GM12878 (cell line): ENCODE data around the gene SH3BP5. TPM values are rescaled to one million over a fixed set of nuclear protein-coding genes. Genes with fewer than 3 reads are reported as not detected.
"Not testable (repeated sequence)": the region's sequence is repeated elsewhere in the genome, so short reads cannot be mapped to it uniquely, and the experiment has no call there.

Experiments
- ATAC-seq: fragments of 200-7000 bp; cut with Tn5 transposase; 3 replicates; pipeline ENCODE4 v1.9.1; 2020; ENCODE audit warnings: mild to moderate bottlenecking, moderate library complexity
- BruUV-seq: library from RNA; stranded (reverse); fragments of 400-500 nt; replicated peaks from 2 replicates; lab custom pipeline; 2021; lab: Mats Ljungman, UMichigan
- CTCF ChIA-PET: fragments of 300-600 bp; sonication (Branson Sonifier 250); formaldehyde crosslinking; extraction: SDS; loops from one replicate; lab custom pipeline; 2021; ENCODE audit warnings: inconsistent platforms; lab: Yijun Ruan, JAX
- POLR2A ChIA-PET: fragments of 350-600 bp; formaldehyde crosslinking; extraction: SDS; loops from one replicate; lab custom pipeline; 2021; ENCODE audit warnings: inconsistent platforms; lab: Charles Lee
- RAD21 ChIA-PET: fragments of 300-600 bp; sonication (Branson Sonifier 250); formaldehyde crosslinking; loops from one replicate; lab custom pipeline; 2023; ENCODE audit warnings: antibody characterized with exemption; ENCODE audit not compliant: unreplicated experiment; lab: Charles Lee
- SMC1A ChIA-PET: fragments of 300-600 bp; sonication (Branson Sonifier 250); formaldehyde crosslinking; loops from one replicate; lab custom pipeline; 2023; ENCODE audit not compliant: unreplicated experiment, uncharacterized antibody; lab: Charles Lee
- DNase-seq: peaks from one replicate; pipeline ENCODE4 v3.0.0-alpha.2; 2011; ENCODE audit warnings: low read depth, low spot score
- FAIRE-seq: peaks from 3 replicates; lab custom pipeline; 2011; peaks lifted over from hg19 to GRCh38; lab: Jason Lieb, UNC
- H2AFZ ChIP-seq: 2 replicates; pipeline ENCODE4 v1.6.0; 2011; ENCODE audit warnings: low read depth, low read length, control low read depth; ENCODE audit not compliant: control insufficient read depth
- H3K27ac ChIP-seq: 2 replicates; pipeline ENCODE4 v1.5.1; 2011; ENCODE audit warnings: control low read depth; ENCODE audit not compliant: control insufficient read depth, insufficient read depth
- H3K27me3 ChIP-seq, 2 experiments: replicated peaks in 1 of 2; 2 replicates each; pipeline versions ENCODE4 v1.6.0 to v1.6.1; 2011; ENCODE audit warnings: low read length in 1 of 2; ENCODE audit not compliant: control insufficient read depth in 2 of 2, insufficient read depth in 2 of 2
- H3K36me3 ChIP-seq, 2 experiments: 2 replicates each; pipeline ENCODE4 v1.5.1; 2011; ENCODE audit warnings: low read length in 1 of 2; ENCODE audit not compliant: control insufficient read depth in 2 of 2, insufficient read depth in 2 of 2
- H3K4me1 ChIP-seq: 2 replicates; pipeline ENCODE4 v1.6.1; 2011; ENCODE audit warnings: mild to moderate bottlenecking, low read length, moderate library complexity, mixed read lengths; ENCODE audit not compliant: control insufficient read depth, insufficient read depth
- H3K4me2 ChIP-seq: 2 replicates; pipeline ENCODE4 v1.6.0; 2011; ENCODE audit warnings: control low read depth; ENCODE audit not compliant: control insufficient read depth, insufficient read depth
- H3K4me3 ChIP-seq: fragments of 200-600 bp; sonication (generic); 2 replicates; pipeline ENCODE4 v1.5.1; 2016
- H3K79me2 ChIP-seq: 2 replicates; pipeline ENCODE4 v1.6.0; 2011; ENCODE audit warnings: low read length; ENCODE audit not compliant: control insufficient read depth, insufficient read depth
- H3K9ac ChIP-seq: 2 replicates; pipeline ENCODE4 v1.8.0; 2011; ENCODE audit warnings: low read length, control low read depth, mixed read lengths; ENCODE audit not compliant: control insufficient read depth, insufficient read depth
- H3K9me3 ChIP-seq: replicated peaks from 3 replicates; pipeline ENCODE4 v1.5.1; 2011; ENCODE audit warnings: mild to moderate bottlenecking, low read length; ENCODE audit not compliant: control insufficient read depth, insufficient read depth
- H4K20me1 ChIP-seq: 2 replicates; pipeline ENCODE4 v1.6.0; 2011; ENCODE audit not compliant: control insufficient read depth, insufficient read depth
- BACH1 ChIP-seq: fragments of 450-650 bp; IDR thresholded peaks from 2 replicates; pipeline ENCODE4 v1.6.1; 2017; ENCODE audit warnings: mild to moderate bottlenecking, borderline replicate concordance
- CBX5 ChIP-seq: sonication (generic); IDR thresholded peaks from 2 replicates; pipeline ENCODE4 v1.6.1; 2016; ENCODE audit warnings: low read depth, moderate library complexity, mild to moderate bottlenecking, inconsistent platforms
- EGR1 ChIP-seq, 2 experiments: IDR thresholded peaks; 1 replicate in 1 of 2; 2 replicates in 1 of 2; pipeline ENCODE4 v1.6.1; 2011 to 2012; ENCODE audit warnings: low read depth in 2 of 2, low read length in 2 of 2, borderline replicate concordance in 1 of 2, mild to moderate bottlenecking in 1 of 2, moderate library complexity in 1 of 2
- EP300 ChIP-seq, 2 experiments: fragments of 150-350 bp in 1 of 2; IDR thresholded peaks; 2 replicates each; pipeline ENCODE4 v1.6.1; 2011 to 2012; ENCODE audit warnings: low read depth in 2 of 2, low read length in 2 of 2, borderline replicate concordance in 1 of 2, improper control_type of control experiment in 1 of 2, inconsistent platforms in 1 of 2; ENCODE audit not compliant: control insufficient read depth in 1 of 2
- HDAC6 ChIP-seq: fragments of 200-600 bp; sonication (generic); IDR thresholded peaks from one replicate; pipeline ENCODE4 v1.8.0; 2017; ENCODE audit warnings: antibody characterized with exemption; ENCODE audit not compliant: unreplicated experiment
- IKZF1 ChIP-seq: fragments of 450-650 bp; conservative IDR thresholded peaks from 2 replicates; pipeline ENCODE4 v1.6.1; 2017; ENCODE audit warnings: antibody characterized with exemption, mild to moderate bottlenecking
- IRF4 ChIP-seq: IDR thresholded peaks from 2 replicates; pipeline ENCODE4 v1.6.1; 2011; ENCODE audit warnings: low read depth, low read length
- NFIC ChIP-seq: IDR thresholded peaks from 2 replicates; pipeline ENCODE4 v1.6.1; 2012; ENCODE audit warnings: low read depth, mild to moderate bottlenecking, inconsistent platforms, low read length, moderate library complexity
- POLR2A ChIP-seq: IDR thresholded peaks from 2 replicates; pipeline ENCODE4 v1.6.1; 2011; ENCODE audit warnings: low read depth, mild to moderate bottlenecking, low read length
- ZBTB40 ChIP-seq: fragments of 450-650 bp; IDR thresholded peaks from 2 replicates; pipeline ENCODE4 v1.6.1; 2016; ENCODE audit warnings: mild to moderate bottlenecking, moderate library complexity, borderline replicate concordance
- ZSCAN29 ChIP-seq: fragments of 450-650 bp; IDR thresholded peaks from 2 replicates; pipeline ENCODE4 v1.6.1; 2017; ENCODE audit warnings: mild to moderate bottlenecking, moderate library complexity
- WGBS: methylation state at CpG from one replicate; pipeline ENCODE4 v1.1.6; 2016; ENCODE audit warnings: low lambda C conversion rate; ENCODE audit not compliant: insufficient replicate concordance, insufficient coverage; ENCODE audit errors: missing lambda C conversion rate; 5-methylcytosine and 5-hydroxymethylcytosine counted together
- in situ Hi-C: fragments of 300-500 bp; cut with MboI; formaldehyde crosslinking; loops from 9 replicates; pipeline ENCODE4 v1.14.3; 2018; ENCODE audit warnings: mixed read lengths
- intact Hi-C: fragments of 100-400 bp; cut with micrococcal nuclease; formaldehyde crosslinking; loops from one replicate; pipeline ENCODE4 v1.14.2; 2022; ENCODE audit not compliant: unreplicated experiment
- polyA plus RNA-seq, 11 experiments: library from polyadenylated mRNA; depleted of rRNA in 4 of 11; unstranded in 6 of 11; stranded (reverse) in 5 of 11; fragments of >200 nt; fragmentation: Nextera tagmentation in 4 of 11; fragmentation: Illumina TruSeq in 1 of 11; extraction: Ambion mirVana in 4 of 11; extraction: Trizol in 1 of 11; gene quantifications; 1 replicate in 1 of 11; 2 replicates in 10 of 11; pipeline versions ENCODE4 v1.2.1 to v1.2.3, GENCODE V29; 2011 to 2016; ENCODE audit warnings: inconsistent platforms in 2 of 11, missing spikeins in 2 of 11, low read depth in 1 of 11
- total RNA-seq, 4 experiments: library from RNA; depleted of rRNA in 3 of 4; stranded (reverse); fragments of >200 nt in 3 of 4; fragmentation: Illumina TruSeq in 1 of 4; extraction: Trizol in 1 of 4; gene quantifications; 2 replicates each; pipeline versions ENCODE4 v1.2.1 to v1.2.3, GENCODE V29; 2013 to 2021

SH3BP5 gene
- total and polyA plus RNA-seq, 10 of the 15 experiments (the other 5 are each of a cell fraction or from before 2014, with no cell fraction given): 14.9 to 87.5 (median 43.7) TPM

GRCh38 chr3:15367059-15367458, 34.7 kb upstream of the SH3BP5 start (continued):
- TF ChIP-seq EGR1 (IDR thresholded peaks at IDR 0.05; ENCODE audit: borderline replicate concordance in 1 of 2, low read depth in 2 of 2, low read length in 2 of 2) (no peak), ZSCAN29 (no peak), EP300 (IDR thresholded peaks at IDR 0.05; ENCODE audit: borderline replicate concordance in 1 of 2, control insufficient read depth in 1 of 2, low read depth in 2 of 2, low read length in 2 of 2) (0 out of 4 replicates have a peak, but pooled peaks of 1 of the 2 experiments have one; percentile 33), BACH1 (no peak), ZBTB40 (peak; percentile 27; the same call in 1 of the 2 replicates), POLR2A (no peak), HDAC6 (no peak), CBX5 (no peak), IRF4 (peak; percentile 52; the same call in 1 of the 2 replicates), NFIC (peak; percentile 58; the same call in 1 of the 2 replicates), IKZF1 (peak; percentile 48)
- TF ChIP-seq, all 136 proteins: peak for 8

GRCh38 chr3:15364078-15364477, 31.7 kb upstream of the SH3BP5 start:
- not testable (repeated sequence) for H3K4me2 ChIP-seq, DNase-seq, H3K79me2 ChIP-seq, H3K27ac ChIP-seq, H3K9ac ChIP-seq, H3K36me3 ChIP-seq, H3K27me3 ChIP-seq, H3K4me3 ChIP-seq, BruUV-seq, FAIRE-seq, H2AFZ ChIP-seq, ATAC-seq, H4K20me1 ChIP-seq, H3K9me3 ChIP-seq
- intact Hi-C loops (loop anchor here (5.0 kb wide), 1 partner anchor 1148 kb away; the partner anchor contains the start of gene RFTN1), in situ Hi-C loops (loop anchor here (25.0 kb wide), 2 partner anchors 1148 to 1548 kb away; partner anchors contain the start of gene RFTN1)
- peaks cover 43% of the 10 kb centered on the region for H3K4me1 ChIP-seq
- ChIA-PET POLR2A (interaction anchor here (0.6 kb wide), 1 partner anchor 12 kb away, joined by 3 read pairs; no protein-coding TSS in a partner anchor), SMC1A (interaction anchor here (1.0 to 3.9 kb wide), 7 partner anchors 8 to 97 kb away, joined by 5 to 49 read pairs (median 7); no protein-coding TSS in a partner anchor), CTCF (interaction anchor here (0.7 to 3.8 kb wide), 7 partner anchors 12 to 96 kb away, joined by 3 to 30 read pairs (median 6); no protein-coding TSS in a partner anchor), RAD21 (interaction anchor here (1.0 to 3.7 kb wide), 3 partner anchors 20 to 96 kb away, joined by 4 to 35 read pairs (median 4); no protein-coding TSS in a partner anchor)
- 84% methylated on average over 6 of the region's 6 CpGs for WGBS
